NCI-H2196 treated with DMSO at 0.1 percent for 48 hours (cell line): ENCODE measurements around the gene BTBD17.

Source experiments
- DNase-seq: peaks from one replicate; lab custom pipeline; 2025; ENCODE audit not compliant: unreplicated experiment; lab: John Stamatoyannopoulos, UW

Gene BTBD17

GRCh38 chr17:74359916-74360315 lies 1.8 kb downstream of the BTBD17 start:
- no peak for DNase-seq

GRCh38 chr17:74358697-74359096 lies 3.0 kb downstream of the BTBD17 start:
- no peak for DNase-seq

GRCh38 chr17:74357466-74357809 lies 4.2 kb downstream of the BTBD17 start:
- DNase-seq, result no peak

GRCh38 chr17:74356646-74357465 lies 4.8 kb downstream of the BTBD17 start:
- DNase-seq, result no peak

- no peak for DNase-seq
Observed at GRCh38 chr17:74355065-74355464, 6.6 kb downstream of the BTBD17 start.

- DNase-seq, result no peak
Observed at GRCh38 chr17:74354561-74354960, 7.1 kb downstream of the BTBD17 start.

GRCh38 chr17:74354123-74354522 lies 7.5 kb downstream of the BTBD17 start:
- no peak for DNase-seq

GRCh38 chr17:74353446-74354060 lies 8.1 kb downstream of the BTBD17 start:
- DNase-seq, result no peak

GRCh38 chr17:74351552-74352210 lies 10.0 kb downstream of the BTBD17 start:
- DNase-seq, result no peak

- DNase-seq, result no peak
Observed at GRCh38 chr17:74350486-74350885, 11.2 kb downstream of the BTBD17 start.

- no peak for DNase-seq
Observed at GRCh38 chr17:74349120-74349519, 12.5 kb downstream of the BTBD17 start.

GRCh38 chr17:74347646-74348045 lies 14.0 kb downstream of the BTBD17 start:
- no peak for DNase-seq

GRCh38 chr17:74345433-74346241 lies 16.0 kb downstream of the BTBD17 start:
- DNase-seq, result no peak

GRCh38 chr17:74344658-74345057 lies 17.0 kb downstream of the BTBD17 start:
- DNase-seq, result no peak

- DNase-seq, result no peak
Observed at GRCh38 chr17:74343526-74344284, 18.0 kb downstream of the BTBD17 start.

- DNase-seq, result no peak
Observed at GRCh38 chr17:74343121-74343520, 18.5 kb downstream of the BTBD17 start.

- no peak for DNase-seq
Observed at GRCh38 chr17:74342224-74342623, 19.4 kb downstream of the BTBD17 start.

- no peak for DNase-seq
Observed at GRCh38 chr17:74340470-74341023, 21.1 kb downstream of the BTBD17 start.

GRCh38 chr17:74339537-74340195 lies 22.0 kb downstream of the BTBD17 start:
- no peak for DNase-seq
